GM12873 (cell line): Measurements from ENCODE around the gene RHOD.

ENCODE experiments used
- CTCF ChIP-seq: IDR thresholded peaks from 2 replicates; pipeline ENCODE4 v1.5.1; 2012; ENCODE audit warnings: low read depth, mild to moderate bottlenecking, moderate library complexity, low read length, control low read depth; ENCODE audit not compliant: insufficient read depth; ENCODE audit errors: missing control alignments

Gene RHOD

GRCh38 chr11:67118801-67119584, 62.3 kb downstream of the RHOD start, which contains the start of gene KDM2A:
Gene KDM2A (plus strand): TSS chr11:67119263. CDS start chr11:67121317, 2,054 bp downstream.
- peak; percentile 23 for TF ChIP-seq CTCF

- TF ChIP-seq CTCF: no peak
Measured at GRCh38 chr11:67119585-67120391, 63.1 kb downstream of the RHOD start.

- TF ChIP-seq CTCF: no peak
Measured at GRCh38 chr11:67120456-67120855, 63.8 kb downstream of the RHOD start.

- no peak for TF ChIP-seq CTCF
Measured at GRCh38 chr11:67120881-67121710, 64.4 kb downstream of the RHOD start.
